Neural cell (in vitro differentiated cells): ENCODE data around the gene STH. TPM values are rescaled to one million over a fixed set of nuclear protein-coding genes. Genes with fewer than 3 reads are reported as not detected.

ENCODE experiments used
- H2AFZ ChIP-seq: fragments of 200-600, 300-800 bp; sonication (generic), shearing (Covaris generic); 2 replicates; pipeline ENCODE4 v1.6.0; 2014; ENCODE audit warnings: low read depth, mild to moderate bottlenecking, antibody characterized with exemption, low read length, moderate library complexity
- H3F3A ChIP-seq: fragments of 200-600 bp; shearing (Covaris generic); 2 replicates; pipeline ENCODE4 v1.6.1; 2016; ENCODE audit warnings: mild to moderate bottlenecking, moderate library complexity, mixed read lengths, antibody characterized with exemption, low read length; ENCODE audit not compliant: insufficient read depth, poor library complexity, severe bottlenecking
- H3K27ac ChIP-seq: fragments of 200-600, 300-800 bp; sonication (generic), shearing (Covaris generic); 2 replicates; pipeline ENCODE4 v1.5.1; 2014; ENCODE audit warnings: mild to moderate bottlenecking, low read length, moderate library complexity
- H3K27me3 ChIP-seq: fragments of 300-800, 200-600 bp; sonication (generic), shearing (Covaris generic); 2 replicates; pipeline ENCODE4 v1.6.0; 2014; ENCODE audit warnings: mild to moderate bottlenecking, low read depth, low read length, moderate library complexity; ENCODE audit not compliant: insufficient read depth
- H3K36me3 ChIP-seq: fragments of 300-800, 200-600 bp; sonication (generic), shearing (Covaris generic); 2 replicates; pipeline ENCODE4 v1.5.1; 2014; ENCODE audit warnings: mild to moderate bottlenecking, antibody characterized with exemption, low read length, moderate library complexity; ENCODE audit not compliant: insufficient read depth
- H3K4me2 ChIP-seq: fragments of 300-800, 200-600 bp; sonication (generic), shearing (Covaris generic); 2 replicates; pipeline ENCODE4 v1.6.0; 2014; ENCODE audit warnings: mild to moderate bottlenecking, low read length
- H3K4me3 ChIP-seq: fragments of 300-800, 200-600 bp; sonication (generic), shearing (Covaris generic); 2 replicates; pipeline ENCODE4 v1.5.1; 2014; ENCODE audit warnings: mild to moderate bottlenecking, low read length, moderate library complexity
- H3K79me2 ChIP-seq: fragments of 200-600 bp; shearing (Covaris generic); replicated peaks from 2 replicates; pipeline ENCODE4 v1.6.0; 2014; ENCODE audit warnings: mild to moderate bottlenecking, low read length, moderate library complexity; ENCODE audit not compliant: insufficient read depth
- H3K9ac ChIP-seq: fragments of 300-800, 200-600 bp; sonication (generic), shearing (Covaris generic); 2 replicates; pipeline ENCODE4 v1.6.1; 2016; ENCODE audit warnings: mild to moderate bottlenecking, low read length, mixed read lengths
- H3K9me2 ChIP-seq: fragments of 200-600 bp; shearing (Covaris generic); 2 replicates; pipeline ENCODE4 v1.6.1; 2016; ENCODE audit warnings: mild to moderate bottlenecking, low read length, mixed read lengths; ENCODE audit not compliant: insufficient read depth
- H3K9me3 ChIP-seq: fragments of 200-600, 300-800 bp; sonication (generic), shearing (Covaris generic); 2 replicates; pipeline ENCODE4 v1.6.1; 2016; ENCODE audit warnings: mild to moderate bottlenecking, mixed run types, low read length, moderate library complexity, mixed read lengths
- H4K20me1 ChIP-seq: fragments of 200-600 bp; shearing (Covaris generic); 2 replicates; pipeline ENCODE4 v1.6.1; 2016; ENCODE audit warnings: mild to moderate bottlenecking, mixed run types; ENCODE audit not compliant: insufficient read depth
- CTCF ChIP-seq: fragments of 450-650 bp; IDR thresholded peaks from 2 replicates; pipeline ENCODE4 v1.5.1; 2014; ENCODE audit warnings: antibody characterized with exemption, mild to moderate bottlenecking, moderate library complexity; ENCODE audit not compliant: poor library complexity, severe bottlenecking
- EP300 ChIP-seq: fragments of 450-650 bp; conservative IDR thresholded peaks from 2 replicates; pipeline ENCODE4 v1.6.1; 2014; ENCODE audit warnings: antibody characterized with exemption, mild to moderate bottlenecking, moderate library complexity; ENCODE audit not compliant: poor library complexity, severe bottlenecking
- EZH2 ChIP-seq: fragments of 200-600, 300-800 bp; shearing (Covaris generic), sonication (generic); IDR thresholded peaks from 2 replicates; pipeline ENCODE4 v1.6.1; 2014; ENCODE audit warnings: antibody characterized with exemption, low read length, borderline replicate concordance, mild to moderate bottlenecking; ENCODE audit not compliant: insufficient read depth, poor library complexity, severe bottlenecking
- MXI1 ChIP-seq: fragments of 450-650 bp; conservative IDR thresholded peaks from 2 replicates; pipeline ENCODE4 v1.6.1; 2014; ENCODE audit warnings: antibody characterized with exemption, mild to moderate bottlenecking; ENCODE audit not compliant: poor library complexity, severe bottlenecking
- POLR2AphosphoS5 ChIP-seq: IDR thresholded peaks from 2 replicates; pipeline ENCODE4 v1.6.1; 2012
- RAD21 ChIP-seq: fragments of 450-650 bp; conservative IDR thresholded peaks from 2 replicates; pipeline ENCODE4 v1.6.1; 2014; ENCODE audit warnings: antibody characterized with exemption, mild to moderate bottlenecking, moderate library complexity
- REST ChIP-seq: IDR thresholded peaks from 2 replicates; pipeline ENCODE4 v1.6.1; 2012; ENCODE audit warnings: borderline replicate concordance
- SMC3 ChIP-seq: fragments of 450-650 bp; conservative IDR thresholded peaks from 2 replicates; pipeline ENCODE4 v1.6.1; 2014; ENCODE audit warnings: antibody characterized with exemption, mild to moderate bottlenecking, moderate library complexity; ENCODE audit not compliant: poor library complexity
- TAF1 ChIP-seq: IDR thresholded peaks from 2 replicates; pipeline ENCODE4 v1.6.1; 2012; ENCODE audit warnings: low read depth
- polyA plus RNA-seq: library from polyadenylated mRNA; depleted of rRNA; stranded (reverse); fragments of >200 nt; gene quantifications from 2 replicates; pipeline ENCODE4 v1.2.3, GENCODE V29; 2014

STH gene
- polyA plus RNA-seq, 1 donor from 2014 or later = not detected

- no peak overlapping the region for H2AFZ ChIP-seq
- H3K9ac ChIP-seq = no peak overlapping the region
- H4K20me1 ChIP-seq = no peaks in the 10 kb centered on the region
- H3K27me3 ChIP-seq = no peaks in the 10 kb centered on the region
- no peaks in the 10 kb centered on the region for H3F3A ChIP-seq
- H3K4me3 ChIP-seq = no peak overlapping the region
- peaks cover 6% of the 10 kb centered on the region for H3K36me3 ChIP-seq
- no peaks in the 10 kb centered on the region for H3K9me3 ChIP-seq
- TF ChIP-seq EP300 = no peak
- no peaks in the 10 kb centered on the region for H3K79me2 ChIP-seq
- H3K27ac ChIP-seq = no peak overlapping the region
- no peaks in the 10 kb centered on the region for H3K9me2 ChIP-seq
- no peak overlapping the region for H3K4me2 ChIP-seq
These were observed 22.1 kb upstream of the STH start for GRCh38 chr17:45976755-45977505.

- Histone ChIP-seq H2AFZ (no peak overlapping the region), H3K27me3 (no peaks in the 10 kb centered on the region), H3K9me2 (no peaks in the 10 kb centered on the region), H3K9ac (no peak overlapping the region), H3K79me2 (no peaks in the 10 kb centered on the region), H3F3A (no peaks in the 10 kb centered on the region), H4K20me1 (no peaks in the 10 kb centered on the region), H3K4me3 (no peak overlapping the region), H3K9me3 (no peaks in the 10 kb centered on the region), H3K27ac (no peak overlapping the region), H3K4me2 (no peak overlapping the region), H3K36me3 (peaks cover under 1% of the 10 kb centered on the region)
- TF ChIP-seq TAF1 (no peak), CTCF (no peak), MXI1 (no peak), REST (no peak), RAD21 (no peak), POLR2AphosphoS5 (no peak), EZH2 (no peak), SMC3 (no peak), EP300 (no peak)
These were observed 21.6 kb upstream of the STH start for GRCh38 chr17:45977506-45977824.
